Natural killer cell (primary cell): ENCODE data around the gene CHST11. TPM values are rescaled to one million over a fixed set of nuclear protein-coding genes. Genes with fewer than 3 reads are reported as not detected.

Experiments
- ATAC-seq, 3 donors: fragments of 150-1000 bp in 2 of 3; fragments of 200-7000 bp in 1 of 3; cut with Tn5 transposase; 1 replicate in 1 of 3; 2 replicates in 2 of 3; pipeline ENCODE4 v1.10.0; 2021; ENCODE audit warnings: mild to moderate bottlenecking in 2 of 3, moderate library complexity in 2 of 3
- DNase-seq, 2 donors: peaks; one replicate each; pipeline versions ENCODE4 v3.0.0 to v3.0.0-alpha.2; 2013 to 2021; ENCODE audit warnings: mixed read lengths in 1 of 2
- H3K27ac ChIP-seq: one replicate; pipeline ENCODE4 v1.5.1; 2013; ENCODE audit warnings: mild to moderate bottlenecking, low read length
- H3K27me3 ChIP-seq: one replicate; pipeline ENCODE4 v1.6.1; 2013; ENCODE audit warnings: low read length; ENCODE audit not compliant: control insufficient read depth, insufficient read depth
- H3K36me3 ChIP-seq: one replicate; pipeline ENCODE4 v1.6.1; 2013; ENCODE audit warnings: low read length; ENCODE audit not compliant: control insufficient read depth, insufficient read depth
- H3K4me1 ChIP-seq: one replicate; pipeline ENCODE4 v1.6.1; 2013; ENCODE audit warnings: low read length; ENCODE audit not compliant: control insufficient read depth, insufficient read depth
- H3K4me3 ChIP-seq: one replicate; pipeline ENCODE4 v1.5.1; 2013; ENCODE audit warnings: low read length
- H3K9me3 ChIP-seq: one replicate; pipeline ENCODE4 v1.6.1; 2013; ENCODE audit warnings: low read length; ENCODE audit not compliant: control insufficient read depth, insufficient read depth
- H3K27ac Mint-ChIP-seq, 2 donors: one replicate each; pipeline ENCODE4 v1.8.0; 2022; ENCODE audit warnings: mild to moderate bottlenecking in 2 of 2, mixed read lengths in 2 of 2, moderate library complexity in 1 of 2
- H3K27me3 Mint-ChIP-seq, 2 donors: one replicate each; pipeline ENCODE4 v1.8.0; 2022; ENCODE audit warnings: low read depth in 2 of 2, mixed read lengths in 2 of 2
- H3K36me3 Mint-ChIP-seq: one replicate; pipeline ENCODE4 v1.8.0; 2022; ENCODE audit warnings: mixed read lengths
- H3K4me1 Mint-ChIP-seq, 2 donors: one replicate each; pipeline ENCODE4 v1.8.0; 2022; ENCODE audit warnings: mixed read lengths in 2 of 2
- H3K4me3 Mint-ChIP-seq: one replicate; pipeline ENCODE4 v1.8.0; 2022; ENCODE audit warnings: mild to moderate bottlenecking, moderate library complexity, mixed read lengths
- H3K9me3 Mint-ChIP-seq, 2 donors: one replicate each; pipeline ENCODE4 v1.8.0; 2022; ENCODE audit warnings: mixed read lengths in 2 of 2
- WGBS: methylation state at CpG from one replicate; pipeline ENCODE4 v1.1.7; 2013; ENCODE audit warnings: missing lambda C conversion rate; ENCODE audit not compliant: insufficient coverage; 5-methylcytosine and 5-hydroxymethylcytosine counted together
- intact Hi-C: fragments of 100-400 bp; cut with micrococcal nuclease; formaldehyde crosslinking; loops from one replicate; pipeline ENCODE4 v1.14.2; 2022
- total RNA-seq, 4 donors: library from RNA; stranded (reverse); fragments of 120-200 nt in 1 of 4; gene quantifications; one replicate each; pipeline versions ENCODE4 v1.2.3 to v1.2.4, GENCODE V29; 2013 to 2022
- TF ChIP-seq, protein P1 (sequence below): fragments of 200-600 bp; IDR thresholded peaks from one replicate; pipeline ENCODE4 v1.8.0; 2022; ENCODE audit warnings: antibody characterized with exemption

Gene CHST11
- total RNA-seq, 3 donors from 2014 or later (not counting 1 experiment from before 2014, with no cell fraction given), result 85.3 to 118 (median 96.1) TPM

DNA sequence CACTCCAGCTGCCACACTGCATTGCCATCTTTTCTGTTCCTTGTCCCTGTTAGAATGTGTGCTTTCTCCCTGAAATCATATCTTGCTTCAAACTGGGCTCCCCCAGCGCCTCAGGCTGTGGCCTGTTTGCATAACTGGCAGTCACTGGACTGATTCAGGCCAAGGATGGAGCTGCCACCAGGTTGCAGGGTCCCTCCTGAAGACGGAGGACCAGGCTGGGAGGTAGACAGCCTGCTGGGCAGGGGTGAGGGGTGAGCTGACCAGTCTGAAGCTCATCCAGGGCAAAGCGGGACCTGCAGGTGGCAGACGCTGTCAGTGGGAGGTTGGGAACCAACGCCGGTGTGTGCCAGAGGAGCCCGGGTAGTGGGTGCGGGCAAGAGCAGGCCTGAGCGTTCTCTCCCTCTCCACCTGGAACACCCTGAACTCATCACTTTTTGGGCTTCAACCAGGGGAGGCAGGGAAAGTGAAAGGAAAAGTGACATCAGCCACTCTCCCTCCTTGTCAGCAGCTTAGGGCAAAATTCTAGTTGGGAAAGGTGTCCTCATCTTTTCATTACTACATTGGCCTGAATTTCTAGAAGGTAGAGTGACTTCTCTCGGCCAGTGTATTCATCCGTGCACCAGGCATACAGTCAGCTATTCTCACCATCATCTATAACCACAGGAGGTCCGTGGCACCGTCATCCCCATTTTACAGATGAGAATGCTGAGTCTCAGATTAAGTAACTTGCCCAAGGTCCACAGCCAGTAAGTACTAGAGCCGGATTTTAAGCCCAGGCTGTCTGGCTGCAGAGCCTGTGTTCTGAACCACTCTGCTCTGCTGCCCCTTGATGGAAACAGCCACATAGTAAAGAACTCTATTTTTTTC lies 282.3 kb downstream of the CHST11 start:
- peak overlapping the region; percentile 40 for H3K27ac ChIP-seq
- intact Hi-C loops, result no loop called here
- no peak for ATAC-seq

DNA sequence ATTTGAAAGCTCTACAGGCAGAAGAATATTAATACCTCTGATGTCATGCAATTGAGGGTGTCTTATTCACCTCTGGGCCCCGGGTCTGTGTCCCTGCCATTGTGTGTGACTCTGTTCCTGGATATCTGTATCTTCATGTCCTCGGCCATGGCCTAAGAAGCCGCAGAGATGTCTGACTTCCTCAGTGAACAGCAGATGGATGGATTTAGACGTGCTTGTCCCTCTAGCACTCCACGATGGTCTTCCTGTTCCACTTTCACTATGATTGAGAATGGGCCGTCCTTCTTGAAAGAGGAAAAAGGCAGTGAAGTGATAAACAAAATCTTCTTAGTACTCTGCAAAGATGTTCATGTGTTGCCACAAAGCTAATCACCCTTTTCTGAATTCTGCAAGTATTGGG lies 283.9 kb downstream of the CHST11 start:
- Histone ChIP-seq H3K36me3 (no peaks in the 10 kb centered on the region), H3K4me3 (no peak overlapping the region), H3K4me1 (peaks cover 73% of the 10 kb centered on the region), H3K27me3 (no peaks in the 10 kb centered on the region), H3K9me3 (no peaks in the 10 kb centered on the region), H3K27ac (peak overlapping the region; percentile 59)
- Mint-ChIP-seq H3K4me3 (peak overlapping the region; percentile 80), H3K36me3 (no peaks in the 10 kb centered on the region), H3K9me3 (no peaks in the 10 kb centered on the region), H3K27me3 (no peaks in the 10 kb centered on the region), H3K27ac (peak overlapping the region; percentile 86 to 89), H3K4me1 (peaks cover 85 to 92% of the 10 kb centered on the region in 2 donors)
- TF ChIP-seq, protein P1, sequence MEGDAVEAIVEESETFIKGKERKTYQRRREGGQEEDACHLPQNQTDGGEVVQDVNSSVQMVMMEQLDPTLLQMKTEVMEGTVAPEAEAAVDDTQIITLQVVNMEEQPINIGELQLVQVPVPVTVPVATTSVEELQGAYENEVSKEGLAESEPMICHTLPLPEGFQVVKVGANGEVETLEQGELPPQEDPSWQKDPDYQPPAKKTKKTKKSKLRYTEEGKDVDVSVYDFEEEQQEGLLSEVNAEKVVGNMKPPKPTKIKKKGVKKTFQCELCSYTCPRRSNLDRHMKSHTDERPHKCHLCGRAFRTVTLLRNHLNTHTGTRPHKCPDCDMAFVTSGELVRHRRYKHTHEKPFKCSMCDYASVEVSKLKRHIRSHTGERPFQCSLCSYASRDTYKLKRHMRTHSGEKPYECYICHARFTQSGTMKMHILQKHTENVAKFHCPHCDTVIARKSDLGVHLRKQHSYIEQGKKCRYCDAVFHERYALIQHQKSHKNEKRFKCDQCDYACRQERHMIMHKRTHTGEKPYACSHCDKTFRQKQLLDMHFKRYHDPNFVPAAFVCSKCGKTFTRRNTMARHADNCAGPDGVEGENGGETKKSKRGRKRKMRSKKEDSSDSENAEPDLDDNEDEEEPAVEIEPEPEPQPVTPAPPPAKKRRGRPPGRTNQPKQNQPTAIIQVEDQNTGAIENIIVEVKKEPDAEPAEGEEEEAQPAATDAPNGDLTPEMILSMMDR, result no peak
- DNase-seq (peak in 1 of 2 donors; percentile 42), ATAC-seq (peak; percentile 79 to 81 (median 80))
- intact Hi-C loops, result no loop called here
- WGBS, result 4% methylated on average over 6 of the region's 6 CpGs

More for the DNA sequence above, 282.3 kb downstream of the CHST11 start:
- no peaks in the 10 kb centered on the region for H3K9me3 Mint-ChIP-seq
- H3K4me3 ChIP-seq, result no peak overlapping the region
- H3K36me3 ChIP-seq, result no peaks in the 10 kb centered on the region
- TF ChIP-seq, protein P1, result no peak
- peak overlapping the region; percentile 86 to 89 for H3K27ac Mint-ChIP-seq
- H3K4me1 ChIP-seq, result peaks cover 89% of the 10 kb centered on the region
- H3K27me3 ChIP-seq, result no peaks in the 10 kb centered on the region
- WGBS, result 85% methylated on average over 13 of the region's 14 CpGs
- peak overlapping the region; percentile 70 for H3K4me3 Mint-ChIP-seq
- no peaks in the 10 kb centered on the region for H3K27me3 Mint-ChIP-seq
- H3K36me3 Mint-ChIP-seq, result no peaks in the 10 kb centered on the region
- no peaks in the 10 kb centered on the region for H3K9me3 ChIP-seq
- peaks cover 91 to 92% of the 10 kb centered on the region in 2 donors for H3K4me1 Mint-ChIP-seq
- DNase-seq, result peak in 1 of 2 donors; percentile 19

DNA sequence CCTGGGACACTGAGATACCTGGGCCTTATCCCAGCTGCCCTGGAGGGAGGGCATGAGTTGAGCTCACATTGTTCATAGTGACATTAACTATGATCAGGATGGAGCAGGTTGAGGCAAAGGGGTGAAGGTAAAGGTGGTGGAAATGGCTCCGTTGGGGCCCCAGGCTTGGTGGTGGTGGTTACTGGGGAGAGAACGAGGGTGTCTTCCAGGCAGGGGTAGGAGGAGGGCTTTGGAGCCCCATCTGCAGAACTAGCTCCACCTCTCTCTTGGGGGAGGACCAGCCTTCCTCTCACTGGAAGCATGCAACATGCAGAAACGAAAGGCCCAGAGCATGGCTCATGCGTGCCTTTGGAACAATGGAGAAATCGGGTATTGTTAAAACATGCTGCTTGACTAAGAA lies 284.3 kb downstream of the CHST11 start:
- peak overlapping the region; percentile 86 to 89 for H3K27ac Mint-ChIP-seq
- TF ChIP-seq, protein P1, result no peak
- no peak overlapping the region for H3K4me3 ChIP-seq
- H3K9me3 Mint-ChIP-seq, result no peaks in the 10 kb centered on the region
- no peaks in the 10 kb centered on the region for H3K36me3 Mint-ChIP-seq
- H3K36me3 ChIP-seq, result no peaks in the 10 kb centered on the region
- ATAC-seq (peak; percentile 27 to 43 (median 29)), DNase-seq (no peak)
- peaks cover 69% of the 10 kb centered on the region for H3K4me1 ChIP-seq
- no peaks in the 10 kb centered on the region for H3K9me3 ChIP-seq
- H3K27ac ChIP-seq, result peak overlapping the region; percentile 59
- no peaks in the 10 kb centered on the region for H3K27me3 Mint-ChIP-seq
- intact Hi-C loops, result no loop called here
- peak overlapping the region; percentile 80 for H3K4me3 Mint-ChIP-seq
- 55% methylated on average over 5 of the region's 5 CpGs for WGBS
- no peaks in the 10 kb centered on the region for H3K27me3 ChIP-seq
- H3K4me1 Mint-ChIP-seq, result peaks cover 85 to 92% of the 10 kb centered on the region in 2 donors
